Trophoblast cell (in vitro differentiated cells and primary cell): ENCODE data around the gene DRAXIN.

ENCODE experiments used
- DNase-seq, 2 donors: peaks; one replicate each; pipeline ENCODE4 v3.0.0-alpha.2; 2016
- H2AFZ ChIP-seq: 2 replicates; pipeline ENCODE4 v1.6.1; 2013; ENCODE audit warnings: low read length, moderate library complexity, mild to moderate bottlenecking; ENCODE audit not compliant: insufficient read depth, poor library complexity
- H2AK5ac ChIP-seq: 2 replicates; pipeline ENCODE4 v1.6.1; 2013; ENCODE audit warnings: mild to moderate bottlenecking, low read length
- H2BK120ac ChIP-seq: 2 replicates; pipeline ENCODE4 v1.6.1; 2013; ENCODE audit warnings: low read length, mild to moderate bottlenecking, moderate library complexity; ENCODE audit not compliant: insufficient read depth, poor library complexity
- H2BK12ac ChIP-seq: 2 replicates; pipeline ENCODE4 v1.6.1; 2013; ENCODE audit warnings: mild to moderate bottlenecking, low read length, moderate library complexity
- H2BK5ac ChIP-seq: 2 replicates; pipeline ENCODE4 v1.6.1; 2013; ENCODE audit warnings: low read length, low read depth, moderate library complexity, mild to moderate bottlenecking; ENCODE audit not compliant: poor library complexity
- H3K14ac ChIP-seq: 2 replicates; pipeline ENCODE4 v1.6.1; 2013; ENCODE audit warnings: mild to moderate bottlenecking, low read length
- H3K18ac ChIP-seq: 2 replicates; pipeline ENCODE4 v1.6.1; 2013; ENCODE audit warnings: mild to moderate bottlenecking, low read length
- H3K23ac ChIP-seq: 2 replicates; pipeline ENCODE4 v1.6.1; 2013; ENCODE audit warnings: low read length
- H3K27ac ChIP-seq: 2 replicates; pipeline ENCODE4 v1.5.1; 2013; ENCODE audit warnings: low read depth, mild to moderate bottlenecking, inconsistent platforms, low read length, moderate library complexity
- H3K27me3 ChIP-seq: 2 replicates; pipeline ENCODE4 v1.6.1; 2013; ENCODE audit warnings: inconsistent platforms, mild to moderate bottlenecking, low read length, moderate library complexity; ENCODE audit not compliant: insufficient read depth
- H3K36me3 ChIP-seq, 2 experiments: 1 replicate in 1 of 2; 2 replicates in 1 of 2; pipeline ENCODE4 v1.6.1; 2013; ENCODE audit warnings: low read length in 2 of 2, mild to moderate bottlenecking in 2 of 2, moderate library complexity in 1 of 2; ENCODE audit not compliant: insufficient read depth in 2 of 2, control insufficient read depth in 1 of 2
- H3K4ac ChIP-seq: 2 replicates; pipeline ENCODE4 v1.6.1; 2013; ENCODE audit warnings: low read depth, mild to moderate bottlenecking, low read length, moderate library complexity
- H3K4me1 ChIP-seq, 2 experiments: 1 replicate in 1 of 2; 2 replicates in 1 of 2; pipeline ENCODE4 v1.6.1; 2013; ENCODE audit warnings: low read length in 2 of 2, mild to moderate bottlenecking in 2 of 2, moderate library complexity in 1 of 2; ENCODE audit not compliant: insufficient read depth in 2 of 2, control insufficient read depth in 1 of 2
- H3K4me2 ChIP-seq: 2 replicates; pipeline ENCODE4 v1.6.1; 2013; ENCODE audit warnings: inconsistent platforms, mild to moderate bottlenecking, low read length, moderate library complexity
- H3K4me3 ChIP-seq: 2 replicates; pipeline ENCODE4 v1.5.1; 2013; ENCODE audit warnings: mild to moderate bottlenecking, low read depth, low read length, inconsistent platforms
- H3K79me1 ChIP-seq: one replicate; pipeline ENCODE4 v1.6.1; 2013; ENCODE audit warnings: low read length
- H3K79me2 ChIP-seq: 2 replicates; pipeline ENCODE4 v1.6.1; 2013; ENCODE audit warnings: low read length, mild to moderate bottlenecking; ENCODE audit not compliant: control insufficient read depth, insufficient read depth, poor library complexity
- H3K9ac ChIP-seq: 2 replicates; pipeline ENCODE4 v1.6.1; 2013; ENCODE audit warnings: mild to moderate bottlenecking, low read length
- H3K9me3 ChIP-seq: 2 replicates; pipeline ENCODE4 v1.6.1; 2013; ENCODE audit warnings: low read depth, mild to moderate bottlenecking, control low read depth, inconsistent platforms, low read length; ENCODE audit not compliant: insufficient read depth
- H4K12ac ChIP-seq: 2 replicates; pipeline ENCODE4 v1.6.1; 2013; ENCODE audit warnings: low read depth, mild to moderate bottlenecking, low read length, moderate library complexity
- H4K8ac ChIP-seq: 2 replicates; pipeline ENCODE4 v1.6.1; 2013; ENCODE audit warnings: low read depth, mild to moderate bottlenecking, low read length, moderate library complexity
- H4K91ac ChIP-seq: one replicate; pipeline ENCODE4 v1.6.1; 2013; ENCODE audit warnings: low read depth, mild to moderate bottlenecking, low read length, moderate library complexity
- WGBS: extraction: QIAGEN DNeasy Blood & Tissue Kit; methylation state at CpG from one replicate; pipeline ENCODE4 v1.1.7; 2013; ENCODE audit warnings: missing lambda C conversion rate; ENCODE audit not compliant: insufficient read length, insufficient coverage; ENCODE audit errors: extremely low coverage; 5-methylcytosine and 5-hydroxymethylcytosine counted together

DRAXIN gene

GRCh38 chr1:11658542-11658941 lies 33.0 kb upstream of the DRAXIN start:
- H2BK5ac ChIP-seq, result no peak overlapping the region

DNA sequence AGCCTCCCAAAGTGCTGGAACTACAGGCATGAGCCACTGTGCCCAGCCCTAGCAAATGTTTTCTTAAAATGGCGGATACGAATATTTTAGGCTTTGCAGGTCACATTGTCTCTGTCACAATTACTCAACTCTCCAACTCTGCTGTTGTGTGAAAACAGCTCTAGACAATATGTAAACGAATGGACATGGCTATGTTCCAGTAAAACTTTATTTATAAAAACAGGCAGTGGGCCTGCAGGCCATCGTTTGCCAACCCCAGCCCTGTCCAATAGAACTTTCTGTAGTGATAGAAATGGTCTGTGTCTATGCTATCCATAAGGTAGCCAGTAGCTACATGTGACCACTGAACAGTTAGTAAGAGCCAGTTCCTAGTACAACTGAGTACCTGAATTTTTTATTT lies 31.8 kb upstream of the DRAXIN start:
- no CpG with 5 or more reads among the region's 4 CpGs for WGBS
- Histone ChIP-seq H4K8ac (no peak overlapping the region), H3K4me3 (no peak overlapping the region), H3K18ac (no peak overlapping the region), H2BK5ac (no peak overlapping the region), H4K12ac (no peak overlapping the region), H3K9ac (no peak overlapping the region), H3K79me1 (peaks cover 6% of the 10 kb centered on the region), H2AFZ (no peak overlapping the region), H2BK12ac (no peak overlapping the region), H3K9me3 (peaks cover 2% of the 10 kb centered on the region), H2AK5ac (no peak overlapping the region), H3K27me3 (no peaks in the 10 kb centered on the region), H4K91ac (no peak overlapping the region), H3K14ac (no peak overlapping the region), H3K4ac (no peak overlapping the region), H3K4me1 (peaks cover 0 to 5% of the 10 kb centered on the region in 2 experiments), H2BK120ac (no peak overlapping the region), H3K23ac (no peak overlapping the region), H3K4me2 (no peak overlapping the region), H3K27ac (no peak overlapping the region), H3K36me3 (peaks cover 4 to 14% of the 10 kb centered on the region in 2 experiments), H3K79me2 (peaks cover 2% of the 10 kb centered on the region)
- no peak for DNase-seq

More at GRCh38 chr1:11658542-11658941, 33.0 kb upstream of the DRAXIN start:
- Histone ChIP-seq H3K79me2 (peaks cover 2% of the 10 kb centered on the region), H3K9me3 (peaks cover 2% of the 10 kb centered on the region), H3K18ac (no peak overlapping the region), H2AK5ac (no peak overlapping the region), H3K4ac (no peak overlapping the region), H3K27ac (no peak overlapping the region), H2BK120ac (no peak overlapping the region), H3K79me1 (peaks cover 10% of the 10 kb centered on the region), H4K12ac (no peak overlapping the region), H3K4me1 (peaks cover 4% of the 10 kb centered on the region in 2 experiments), H3K23ac (no peak overlapping the region), H3K14ac (no peak overlapping the region), H3K27me3 (no peaks in the 10 kb centered on the region), H3K36me3 (peaks cover 4 to 14% of the 10 kb centered on the region in 2 experiments), H2AFZ (no peak overlapping the region), H4K91ac (no peak overlapping the region), H3K4me2 (no peak overlapping the region), H3K9ac (no peak overlapping the region), H3K4me3 (no peak overlapping the region), H2BK12ac (no peak overlapping the region), H4K8ac (no peak overlapping the region)
- WGBS, result no CpG with 5 or more reads among the region's 23 CpGs
- no peak for DNase-seq

GRCh38 chr1:11661103-11661502 lies 30.4 kb upstream of the DRAXIN start:
- Histone ChIP-seq H3K9me3 (peaks cover 2% of the 10 kb centered on the region), H3K79me2 (no peaks in the 10 kb centered on the region), H3K9ac (no peak overlapping the region), H3K14ac (no peak overlapping the region), H2AK5ac (no peak overlapping the region), H2BK120ac (no peak overlapping the region), H3K23ac (no peak overlapping the region), H3K27me3 (no peaks in the 10 kb centered on the region), H4K91ac (no peak overlapping the region), H2AFZ (no peak overlapping the region), H3K4me2 (no peak overlapping the region), H3K18ac (no peak overlapping the region), H3K36me3 (peaks cover 2 to 14% of the 10 kb centered on the region in 2 experiments), H3K4me3 (no peak overlapping the region), H3K4ac (no peak overlapping the region), H3K4me1 (peaks cover 0 to 4% of the 10 kb centered on the region in 2 experiments), H4K8ac (no peak overlapping the region), H2BK5ac (no peak overlapping the region), H2BK12ac (no peak overlapping the region), H4K12ac (no peak overlapping the region), H3K79me1 (peaks cover 4% of the 10 kb centered on the region), H3K27ac (no peak overlapping the region)
- DNase-seq, result no peak
- WGBS, result no CpG with 5 or more reads among the region's 17 CpGs

GRCh38 chr1:11664336-11665065 lies 27.0 kb upstream of the DRAXIN start:
- H3K79me2 ChIP-seq, result no peaks in the 10 kb centered on the region
- no peak overlapping the region for H2BK5ac ChIP-seq
- no peak overlapping the region for H2BK12ac ChIP-seq
- peak overlapping the region; percentile 64 for H3K4me2 ChIP-seq
- H3K27ac ChIP-seq, result no peak overlapping the region
- peak in 1 of 2 donors; percentile 50 for DNase-seq
- H4K12ac ChIP-seq, result peak overlapping the region; percentile 64
- no peak overlapping the region for H3K9ac ChIP-seq
- peak overlapping the region; percentile 26 for H4K8ac ChIP-seq
- WGBS, result no CpG with 5 or more reads among the region's 66 CpGs
- peak overlapping the region; percentile 66 for H3K18ac ChIP-seq
- peak overlapping the region; percentile 79 for H2AFZ ChIP-seq
- peak overlapping the region; percentile 28 for H3K14ac ChIP-seq
- H4K91ac ChIP-seq, result peak overlapping the region; percentile 50
- H3K36me3 ChIP-seq, result peaks cover 2 to 11% of the 10 kb centered on the region in 2 experiments
- H2AK5ac ChIP-seq, result no peak overlapping the region
- H2BK120ac ChIP-seq, result no peak overlapping the region
- H3K27me3 ChIP-seq, result no peaks in the 10 kb centered on the region
- peak overlapping the region; percentile 65 for H3K4me3 ChIP-seq
- H3K23ac ChIP-seq, result no peak overlapping the region
- H3K9me3 ChIP-seq, result no peaks in the 10 kb centered on the region
- H3K4ac ChIP-seq, result no peak overlapping the region
- H3K79me1 ChIP-seq, result peaks cover 4% of the 10 kb centered on the region
- peaks cover 0 to 4% of the 10 kb centered on the region in 2 experiments for H3K4me1 ChIP-seq
